ENCODE data around the gene SMCR8.
A peak's percentile ranks its signal among the peaks of the same experiment; 100 is the strongest.
"Not testable (repeated sequence)": the region's sequence is repeated elsewhere in the genome, so short reads cannot be mapped to it uniquely, and the experiment has no call there.

Gene SMCR8

DNA sequence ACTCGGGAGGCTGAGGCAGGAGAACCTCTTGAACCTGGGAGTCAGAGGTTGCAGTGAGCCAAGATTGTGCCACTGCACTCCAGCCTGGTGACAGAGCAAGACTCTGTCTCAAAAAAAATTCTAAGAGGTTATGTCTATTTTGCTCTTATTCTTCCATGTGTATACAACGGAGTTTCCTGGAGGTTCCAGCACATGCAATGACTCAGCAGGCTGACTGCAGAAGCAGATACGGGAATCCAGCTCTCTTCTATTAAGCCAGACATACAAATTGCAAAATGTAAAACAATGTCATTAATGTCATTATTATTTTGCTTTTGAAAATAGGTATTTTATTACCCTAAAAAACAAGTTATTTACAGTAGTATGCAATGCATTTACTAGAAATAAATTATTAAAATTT lies 36.2 kb upstream of the SMCR8 start:
- peak; percentile 51 for DNase-seq (ENCODE audit: low read depth)
- no peak for TF ChIP-seq CTCF (conservative IDR thresholded peaks at IDR 0.05; ENCODE audit: control insufficient read depth, insufficient read depth, low read depth, low read length)
- H3K4me3 ChIP-seq (ENCODE audit: control insufficient read depth, low read depth, low read length): no peak overlapping the region

DNA sequence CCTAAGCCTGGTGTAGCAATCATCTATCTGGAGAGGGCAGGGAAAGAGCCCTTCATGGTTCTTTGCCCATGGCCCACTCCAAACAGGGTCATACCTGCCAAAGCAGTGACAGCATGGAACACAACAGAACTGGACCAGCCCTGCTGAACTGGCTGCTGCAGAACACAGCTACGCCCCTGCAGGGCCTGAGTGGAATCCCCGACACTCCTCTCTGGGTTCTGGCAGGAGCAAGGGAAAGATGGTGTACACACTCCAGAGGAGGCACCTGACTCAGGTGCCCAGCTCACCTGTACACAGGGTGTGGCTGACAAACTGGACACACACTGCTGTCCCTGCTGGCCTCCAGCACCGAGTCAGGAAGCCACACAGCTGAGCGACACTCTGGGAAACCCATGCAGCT lies 34.8 kb upstream of the SMCR8 start:
- no peak overlapping the region for H3K4me3 ChIP-seq (ENCODE audit: control insufficient read depth, low read depth, low read length)
- TF ChIP-seq CTCF (conservative IDR thresholded peaks at IDR 0.05; ENCODE audit: control insufficient read depth, insufficient read depth, low read depth, low read length): no peak
- DNase-seq (ENCODE audit: low read depth): no peak

DNA sequence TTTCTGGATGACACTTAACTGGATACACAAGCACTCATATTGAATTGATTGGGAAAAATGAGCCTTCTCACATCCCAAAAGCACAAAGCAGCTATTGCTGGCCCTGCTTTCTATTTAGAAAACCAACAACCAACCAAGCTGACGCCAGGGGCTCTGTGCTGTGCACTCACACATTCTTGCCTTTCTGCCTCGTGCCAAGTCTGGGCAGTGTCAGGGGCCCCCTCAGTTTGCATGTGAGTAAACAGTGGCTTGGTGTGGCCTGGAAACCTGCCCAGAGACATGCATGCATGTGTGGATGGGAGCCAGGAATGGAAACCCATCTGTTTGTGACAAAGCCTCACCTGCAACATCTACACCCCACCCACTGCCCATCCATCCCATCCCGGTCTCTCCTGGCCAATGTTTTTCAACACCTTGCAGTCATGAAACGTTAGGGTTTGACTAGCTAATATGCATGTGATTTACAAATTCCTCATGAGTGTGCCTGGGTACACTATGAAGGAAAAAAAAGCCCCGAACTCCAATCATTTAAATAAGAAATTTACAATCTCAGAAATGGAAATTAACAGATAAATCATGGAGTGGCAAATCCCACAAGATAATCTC lies 34.2 kb upstream of the SMCR8 start:
- no peak overlapping the region for H3K4me3 ChIP-seq (ENCODE audit: control insufficient read depth, low read depth, low read length)
- TF ChIP-seq CTCF (conservative IDR thresholded peaks at IDR 0.05; ENCODE audit: control insufficient read depth, insufficient read depth, low read depth, low read length): no peak
- no peak for DNase-seq (ENCODE audit: low read depth)

- H3K4me3 ChIP-seq (ENCODE audit: control insufficient read depth, low read depth, low read length): no peak overlapping the region
- no peak for TF ChIP-seq CTCF (conservative IDR thresholded peaks at IDR 0.05; ENCODE audit: control insufficient read depth, insufficient read depth, low read depth, low read length)
- DNase-seq (ENCODE audit: low read depth): no peak
Observed at GRCh38 chr17:18281788-18282187, 33.3 kb upstream of the SMCR8 start.

DNA sequence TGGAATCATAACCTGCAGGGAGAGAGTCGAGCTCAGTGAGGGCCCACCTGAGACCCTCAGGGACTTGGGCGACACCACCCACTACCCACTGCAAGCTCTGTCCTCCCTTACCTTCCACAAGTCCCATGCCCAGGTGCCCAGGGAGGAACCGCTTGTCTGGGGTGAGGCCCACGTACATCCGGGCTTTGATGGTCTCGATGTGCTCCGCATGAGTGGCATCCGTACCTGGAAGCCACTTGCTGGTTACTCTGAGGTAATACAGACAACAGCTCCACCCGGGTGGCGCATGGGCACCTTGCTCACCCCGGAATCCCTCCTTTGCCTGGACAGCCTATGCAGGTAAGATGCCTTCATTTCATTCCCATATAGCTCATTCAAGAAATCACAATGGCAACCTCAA lies 29.8 kb upstream of the SMCR8 start:
- DNase-seq (ENCODE audit: low read depth): no peak

GRCh38 chr17:18291718-18292540 lies 23.2 kb upstream of the SMCR8 start:
- no peak for DNase-seq (ENCODE audit: low read depth)
- no peak overlapping the region for H3K4me3 ChIP-seq (ENCODE audit: control insufficient read depth, low read depth, low read length)
- no peak for TF ChIP-seq CTCF (conservative IDR thresholded peaks at IDR 0.05; ENCODE audit: control insufficient read depth, insufficient read depth, low read depth, low read length)

More for the DNA sequence above, 29.8 kb upstream of the SMCR8 start:
- TF ChIP-seq CTCF (conservative IDR thresholded peaks at IDR 0.05; ENCODE audit: control insufficient read depth, insufficient read depth, low read depth, low read length): no peak
- H3K4me3 ChIP-seq (ENCODE audit: control insufficient read depth, low read depth, low read length): no peak overlapping the region

DNA sequence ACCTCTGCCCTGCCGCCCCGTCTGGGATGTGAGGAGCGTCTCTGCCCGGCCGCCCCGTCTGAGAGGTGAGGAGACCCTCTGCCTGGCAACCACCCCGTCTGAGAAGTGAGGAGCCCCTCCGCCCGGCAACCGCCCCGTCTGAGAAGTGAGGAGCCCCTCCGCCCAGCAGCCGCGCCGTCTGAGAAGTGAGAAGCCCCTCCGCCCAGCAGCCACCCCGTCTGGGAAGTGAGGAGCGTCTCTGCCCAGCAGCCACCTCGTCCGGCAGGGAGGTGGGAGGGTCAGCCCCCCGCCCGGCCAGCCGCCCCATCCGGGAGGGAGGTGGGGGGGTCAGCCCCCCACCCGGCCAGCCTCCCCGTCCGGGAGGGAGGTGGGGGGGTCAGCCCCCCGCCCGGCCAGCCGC lies 17.0 kb upstream of the SMCR8 start:
- DNase-seq (ENCODE audit: low read depth); H3K4me3 ChIP-seq (ENCODE audit: control insufficient read depth, low read depth, low read length): not testable (repeated sequence)

Data from fibroblast of mammary gland (primary cell).